CD4-positive, alpha-beta T cell treated with Interleukin-17A for 4 hours (primary cell): ENCODE measurements around the gene GTF3A.

ENCODE experiments used
- DNase-seq: peaks from one replicate; pipeline ENCODE4 v3.0.0-alpha.2; 2020; ENCODE audit warnings: mixed read lengths

GTF3A gene

GRCh38 chr13:27406178-27406939 lies 18.1 kb upstream of the GTF3A start:
- DNase-seq: peak; percentile 53

GRCh38 chr13:27408074-27408473 lies 16.3 kb upstream of the GTF3A start:
- no peak for DNase-seq

GRCh38 chr13:27409013-27409412 lies 15.4 kb upstream of the GTF3A start:
- no peak for DNase-seq

GRCh38 chr13:27411341-27411740 lies 13.1 kb upstream of the GTF3A start:
- DNase-seq: no peak

GRCh38 chr13:27415116-27415515 lies 9.3 kb upstream of the GTF3A start:
- no peak for DNase-seq

GRCh38 chr13:27419328-27419727 lies 5.1 kb upstream of the GTF3A start:
- no peak for DNase-seq

GRCh38 chr13:27421101-27421871 lies 3.1 kb upstream of the GTF3A start:
- no peak for DNase-seq

GRCh38 chr13:27423333-27423732 lies 1.1 kb upstream of the GTF3A start:
- no peak for DNase-seq

- peak; percentile 18 for DNase-seq
Observed at GRCh38 chr13:27425158-27425917, 919 bp downstream of the GTF3A start.

- peak; percentile 84 for DNase-seq
Observed at GRCh38 chr13:27425918-27426630, 1.7 kb downstream of the GTF3A start.

- peak; percentile 39 for DNase-seq
Observed at GRCh38 chr13:27427641-27428040, 3.2 kb downstream of the GTF3A start.

GRCh38 chr13:27428160-27428559 lies 3.7 kb downstream of the GTF3A start:
- no peak for DNase-seq

GRCh38 chr13:27432180-27432579 lies 7.8 kb downstream of the GTF3A start:
- no peak for DNase-seq

- peak; percentile 35 for DNase-seq
Observed at GRCh38 chr13:27432611-27433210, 8.3 kb downstream of the GTF3A start.

GRCh38 chr13:27437126-27437525 lies 12.7 kb downstream of the GTF3A start:
- no peak for DNase-seq

- no peak for DNase-seq
Observed at GRCh38 chr13:27440408-27440807, 16.0 kb downstream of the GTF3A start.

- DNase-seq: peak; percentile 67
Observed at GRCh38 chr13:27442071-27442647, 17.7 kb downstream of the GTF3A start.

GRCh38 chr13:27442797-27443196 lies 18.4 kb downstream of the GTF3A start:
- no peak for DNase-seq

- DNase-seq: peak; percentile 52
Observed at GRCh38 chr13:27446986-27447583, 22.7 kb downstream of the GTF3A start.

- no peak for DNase-seq
Observed at GRCh38 chr13:27448308-27448707, 23.9 kb downstream of the GTF3A start.

- no peak for DNase-seq
Observed at GRCh38 chr13:27449081-27449603, 24.7 kb downstream of the GTF3A start.
